ENCODE measurements around the gene REN.

Gene REN

GRCh38 chr1:204130981-204131892, 34.9 kb downstream of the REN start:
- FAIRE-seq = no peak

GRCh38 chr1:204130178-204130577, 36.0 kb downstream of the REN start:
- no peak for FAIRE-seq

GRCh38 chr1:204128964-204129896, 36.9 kb downstream of the REN start:
- no peak for FAIRE-seq

GRCh38 chr1:204128464-204128963, 37.6 kb downstream of the REN start:
- no peak for FAIRE-seq

GRCh38 chr1:204127597-204128242, 38.4 kb downstream of the REN start:
- no peak for FAIRE-seq

- FAIRE-seq = no peak
Observed at GRCh38 chr1:204126956-204127355, 39.2 kb downstream of the REN start.

- FAIRE-seq = no peak
Observed at GRCh38 chr1:204126386-204126785, 39.8 kb downstream of the REN start.

GRCh38 chr1:204125759-204126351, 40.3 kb downstream of the REN start:
- no peak for FAIRE-seq

GRCh38 chr1:204124639-204125038, 41.5 kb downstream of the REN start:
- FAIRE-seq = no peak

GRCh38 chr1:204123376-204123775, 42.8 kb downstream of the REN start:
- FAIRE-seq = no peak

- FAIRE-seq = no peak
Observed at GRCh38 chr1:204121840-204122555, 44.1 kb downstream of the REN start.

- FAIRE-seq = no peak
Observed at GRCh38 chr1:204116539-204116938, 49.6 kb downstream of the REN start.

GRCh38 chr1:204115116-204115515, 51.0 kb downstream of the REN start:
- FAIRE-seq = no peak

- no peak for FAIRE-seq
Observed at GRCh38 chr1:204114606-204115005, 51.5 kb downstream of the REN start.

GRCh38 chr1:204113896-204114295, 52.2 kb downstream of the REN start:
- FAIRE-seq = no peak

- FAIRE-seq = no peak
Observed at GRCh38 chr1:204112876-204113730, 53.0 kb downstream of the REN start.

GRCh38 chr1:204110894-204111633, 55.1 kb downstream of the REN start:
- FAIRE-seq = no peak

- FAIRE-seq = no peak
Observed at GRCh38 chr1:204108312-204109141, 57.6 kb downstream of the REN start.

- FAIRE-seq = no peak
Observed at GRCh38 chr1:204107892-204108291, 58.2 kb downstream of the REN start.
